Tibial artery (tissue), 4 donors: ENCODE measurements around the gene TTC23L.

Experiments used
- DNase-seq, 2 donors: peaks; one replicate each; pipeline ENCODE4 v3.0.0-alpha.2; 2019
- H3K27ac ChIP-seq, 2 donors: fragments of 200-600 bp; sonication (generic) in 1 of 2; 1 replicate in 1 of 2; 2 replicates in 1 of 2; pipeline ENCODE4 v1.5.1; 2018 to 2019; ENCODE audit warnings: mild to moderate bottlenecking in 1 of 2
- H3K27me3 ChIP-seq, 2 donors: fragments of 200-600 bp; sonication (generic) in 1 of 2; one replicate each; pipeline versions ENCODE4 v1.5.1 to v1.6.0; 2016 to 2019
- H3K36me3 ChIP-seq, 3 donors: fragments of 200-600 bp; sonication (generic) in 2 of 3; one replicate each; pipeline ENCODE4 v1.5.1; 2016 to 2019; ENCODE audit warnings: mild to moderate bottlenecking in 2 of 3
- H3K4me1 ChIP-seq, 4 donors: fragments of 200-600 bp; sonication (generic) in 2 of 4; 1 replicate in 3 of 4; 2 replicates in 1 of 4; pipeline ENCODE4 v1.5.1; 2016 to 2019
- H3K4me3 ChIP-seq, 2 donors: fragments of 200-600 bp; sonication (generic) in 1 of 2; 1 replicate in 1 of 2; 2 replicates in 1 of 2; pipeline ENCODE4 v1.5.1; 2018 to 2019; ENCODE audit warnings: mild to moderate bottlenecking in 2 of 2
- H3K9me3 ChIP-seq, 3 donors: fragments of 200-600 bp; sonication (generic) in 1 of 3; one replicate each; pipeline ENCODE4 v1.5.1; 2016 to 2019
- intact Hi-C: fragments of 100-400 bp; cut with DNase I; formaldehyde crosslinking; loops from one replicate; pipeline ENCODE4 v1.15.0; 2023; ENCODE audit warnings: low total_unique reads
- TF ChIP-seq, protein P1 (sequence below), 2 experiments: fragments of 200-600 bp in 1 of 2; fragments of 450-650 bp in 1 of 2; IDR thresholded peaks; one replicate each; pipeline ENCODE4 v1.5.1; 2017 to 2019; ENCODE audit warnings: antibody characterized with exemption in 2 of 2, mild to moderate bottlenecking in 1 of 2, moderate library complexity in 1 of 2

Gene TTC23L

DNA sequence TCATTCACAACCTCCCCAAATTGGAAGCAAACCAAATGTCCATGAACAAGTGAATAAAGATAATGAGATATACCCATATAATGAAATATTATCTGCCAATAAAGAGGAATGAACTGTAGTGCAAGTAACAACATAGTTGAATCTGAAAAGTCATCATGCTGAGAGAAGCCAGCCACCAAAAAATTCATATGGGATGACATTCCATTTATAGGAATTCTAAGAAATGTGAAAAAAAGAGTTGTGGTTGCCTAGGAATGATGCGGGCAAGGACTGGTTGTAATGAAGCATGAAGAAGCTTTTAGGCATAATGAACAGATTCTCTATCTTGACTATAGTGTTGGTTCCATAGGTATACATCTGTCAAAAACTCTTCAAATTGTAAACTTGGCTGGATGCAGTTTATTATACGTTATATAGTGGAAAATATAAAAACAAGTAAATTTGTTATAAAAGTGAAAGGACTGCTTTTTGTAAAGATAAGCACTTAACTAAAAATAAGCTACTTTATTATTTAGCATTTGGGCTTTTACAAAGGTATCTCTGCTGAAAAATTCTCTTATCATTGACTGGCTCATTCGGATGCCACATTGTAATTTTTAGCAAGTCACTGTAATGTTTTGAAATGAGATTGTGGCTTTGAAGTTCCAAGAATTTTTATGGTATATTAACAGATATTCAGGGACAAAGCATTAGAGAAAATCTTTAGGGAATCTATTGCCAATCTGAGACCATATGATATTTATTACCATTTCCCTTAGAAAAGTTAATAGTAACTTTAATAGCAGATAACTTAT is 21.2 kb upstream of the TTC23L start:
- no peak overlapping the region for H3K4me3 ChIP-seq
- H3K4me1 ChIP-seq, result no peaks in the 10 kb centered on the region
- H3K36me3 ChIP-seq, result peaks cover 5 to 25% (median 11%) of the 10 kb centered on the region in 3 donors
- no peaks in the 10 kb centered on the region for H3K27me3 ChIP-seq
- intact Hi-C loops, result no loop called here
- DNase-seq, result no peak
- no peaks in the 10 kb centered on the region for H3K9me3 ChIP-seq
- H3K27ac ChIP-seq, result no peak overlapping the region
- TF ChIP-seq, protein P1, sequence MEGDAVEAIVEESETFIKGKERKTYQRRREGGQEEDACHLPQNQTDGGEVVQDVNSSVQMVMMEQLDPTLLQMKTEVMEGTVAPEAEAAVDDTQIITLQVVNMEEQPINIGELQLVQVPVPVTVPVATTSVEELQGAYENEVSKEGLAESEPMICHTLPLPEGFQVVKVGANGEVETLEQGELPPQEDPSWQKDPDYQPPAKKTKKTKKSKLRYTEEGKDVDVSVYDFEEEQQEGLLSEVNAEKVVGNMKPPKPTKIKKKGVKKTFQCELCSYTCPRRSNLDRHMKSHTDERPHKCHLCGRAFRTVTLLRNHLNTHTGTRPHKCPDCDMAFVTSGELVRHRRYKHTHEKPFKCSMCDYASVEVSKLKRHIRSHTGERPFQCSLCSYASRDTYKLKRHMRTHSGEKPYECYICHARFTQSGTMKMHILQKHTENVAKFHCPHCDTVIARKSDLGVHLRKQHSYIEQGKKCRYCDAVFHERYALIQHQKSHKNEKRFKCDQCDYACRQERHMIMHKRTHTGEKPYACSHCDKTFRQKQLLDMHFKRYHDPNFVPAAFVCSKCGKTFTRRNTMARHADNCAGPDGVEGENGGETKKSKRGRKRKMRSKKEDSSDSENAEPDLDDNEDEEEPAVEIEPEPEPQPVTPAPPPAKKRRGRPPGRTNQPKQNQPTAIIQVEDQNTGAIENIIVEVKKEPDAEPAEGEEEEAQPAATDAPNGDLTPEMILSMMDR (IDR thresholded peaks at IDR 0.05), result no peak

DNA sequence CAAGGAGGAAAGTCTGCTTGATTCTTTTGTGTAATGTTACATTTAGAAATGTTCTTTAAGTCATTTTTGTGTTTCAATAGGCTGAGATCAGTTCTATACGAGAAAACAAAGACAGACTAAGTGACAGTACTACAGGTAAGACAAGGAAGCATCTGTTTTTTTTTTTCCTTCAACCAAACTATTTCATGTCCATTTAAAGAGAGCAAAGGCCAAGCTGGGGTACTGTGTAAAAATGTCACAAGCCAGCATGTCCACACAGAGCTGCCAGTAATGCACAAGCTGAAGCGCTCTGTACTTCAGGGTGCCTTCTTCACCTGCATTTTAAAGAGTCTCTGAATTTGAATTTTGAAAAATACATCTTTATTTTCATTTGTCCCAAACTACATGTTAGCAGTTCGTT is 20.2 kb upstream of the TTC23L start:
- intact Hi-C loops, result no loop called here
- TF ChIP-seq, protein P1 (IDR thresholded peaks at IDR 0.05), result no peak
- H3K36me3 ChIP-seq, result peaks cover 14 to 34% (median 18%) of the 10 kb centered on the region in 3 donors

DNA sequence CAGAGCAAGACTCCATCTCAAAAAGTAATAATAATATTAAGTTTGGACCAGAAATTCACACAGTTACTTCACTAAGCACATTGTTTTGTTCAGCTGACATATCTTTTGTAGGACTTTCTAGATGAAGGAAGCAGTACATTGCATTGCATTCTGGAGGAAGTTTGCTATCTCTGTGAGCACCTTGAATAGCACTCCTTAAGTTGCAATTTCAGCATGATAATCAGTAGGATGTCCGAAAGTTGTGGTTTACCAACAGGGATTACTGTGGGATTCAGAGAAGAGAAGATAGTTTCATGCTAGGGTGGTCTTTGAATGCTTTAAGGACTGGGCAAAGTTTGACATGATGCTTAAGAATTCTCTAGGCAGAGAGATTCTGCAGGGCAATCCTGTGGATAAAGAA is 18.4 kb upstream of the TTC23L start:
- TF ChIP-seq, protein P1 (IDR thresholded peaks at IDR 0.05), result no peak
- no peak overlapping the region for H3K4me3 ChIP-seq
- no peaks in the 10 kb centered on the region for H3K9me3 ChIP-seq
- no peaks in the 10 kb centered on the region for H3K4me1 ChIP-seq
- DNase-seq, result no peak
- no peak overlapping the region for H3K27ac ChIP-seq
- intact Hi-C loops, result no loop called here
- H3K36me3 ChIP-seq, result peaks cover 22 to 34% (median 24%) of the 10 kb centered on the region in 3 donors
- no peaks in the 10 kb centered on the region for H3K27me3 ChIP-seq

More for the DNA sequence above, 20.2 kb upstream of the TTC23L start:
- DNase-seq, result no peak
- Histone ChIP-seq H3K9me3 (no peaks in the 10 kb centered on the region), H3K4me1 (no peaks in the 10 kb centered on the region), H3K27me3 (no peaks in the 10 kb centered on the region), H3K4me3 (no peak overlapping the region), H3K27ac (no peak overlapping the region)

DNA sequence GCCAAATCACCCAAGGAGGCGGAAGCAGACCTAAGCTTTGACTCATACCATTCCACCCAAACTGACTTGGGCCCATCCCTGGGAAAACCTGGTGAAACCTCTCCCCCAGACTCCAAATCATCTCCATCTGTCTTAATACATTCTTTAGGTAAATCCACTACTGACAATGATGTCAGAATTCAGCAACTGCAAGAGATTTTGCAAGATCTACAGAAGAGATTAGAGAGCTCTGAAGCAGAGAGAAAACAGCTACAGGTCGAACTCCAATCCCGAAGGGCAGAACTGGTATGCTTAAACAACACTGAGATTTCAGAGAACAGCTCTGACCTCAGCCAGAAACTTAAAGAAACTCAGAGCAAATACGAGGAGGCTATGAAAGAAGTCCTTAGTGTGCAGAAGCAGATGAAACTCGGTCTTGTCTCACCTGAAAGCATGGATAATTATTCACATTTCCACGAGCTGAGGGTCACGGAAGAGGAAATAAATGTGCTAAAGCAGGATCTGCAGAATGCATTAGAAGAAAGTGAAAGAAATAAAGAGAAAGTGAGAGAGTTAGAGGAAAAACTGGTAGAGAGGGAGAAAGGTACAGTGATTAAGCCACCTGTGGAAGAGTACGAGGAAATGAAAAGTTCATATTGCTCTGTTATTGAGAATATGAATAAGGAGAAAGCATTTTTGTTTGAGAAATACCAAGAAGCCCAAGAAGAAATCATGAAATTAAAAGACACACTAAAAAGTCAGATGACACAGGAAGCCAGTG is 15.8 kb upstream of the TTC23L start:
- Histone ChIP-seq H3K4me3 (no peak overlapping the region), H3K9me3 (no peaks in the 10 kb centered on the region), H3K27me3 (no peaks in the 10 kb centered on the region), H3K27ac (no peak overlapping the region), H3K36me3 (peaks cover 29 to 52% (median 45%) of the 10 kb centered on the region in 3 donors), H3K4me1 (no peaks in the 10 kb centered on the region)
- intact Hi-C loops, result no loop called here
- no peak for DNase-seq
- TF ChIP-seq, protein P1 (IDR thresholded peaks at IDR 0.05), result no peak

DNA sequence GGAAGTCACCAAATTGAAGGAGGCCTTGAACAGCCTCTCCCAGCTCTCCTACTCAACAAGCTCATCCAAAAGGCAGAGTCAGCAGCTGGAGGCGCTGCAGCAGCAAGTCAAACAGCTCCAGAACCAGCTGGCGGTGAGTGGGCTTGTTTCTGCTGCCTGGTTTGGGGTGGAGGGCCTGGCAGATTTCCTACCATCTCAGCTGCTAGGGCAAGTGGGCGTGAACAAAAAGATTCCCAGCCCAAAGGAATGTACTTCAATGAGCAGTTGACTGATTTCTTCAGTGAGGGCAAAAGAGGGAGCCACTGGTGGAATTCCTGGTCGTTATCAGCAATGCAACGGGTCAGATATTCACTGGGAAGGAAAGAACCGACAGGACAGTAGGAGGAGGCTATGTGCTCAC is 12.6 kb upstream of the TTC23L start:
- DNase-seq, result no peak
- TF ChIP-seq, protein P1 (IDR thresholded peaks at IDR 0.05), result no peak
- H3K9me3 ChIP-seq, result no peaks in the 10 kb centered on the region
- peaks cover 0 to 8% (median 6%) of the 10 kb centered on the region in 4 donors for H3K4me1 ChIP-seq
- no peaks in the 10 kb centered on the region for H3K27me3 ChIP-seq
- no peak overlapping the region for H3K27ac ChIP-seq
- H3K4me3 ChIP-seq, result no peak overlapping the region
- peaks cover 36 to 52% (median 45%) of the 10 kb centered on the region in 3 donors for H3K36me3 ChIP-seq
- intact Hi-C loops, result no loop called here
